HG03064 (cell line): ENCODE data around the gene ZNF282.
"Not testable (repeated sequence)": the region's sequence is repeated elsewhere in the genome, so short reads cannot be mapped to it uniquely, and the experiment has no call there.

Experiments used
- ATAC-seq: cut with Tn5 transposase; IDR thresholded peaks from one replicate; pipeline ENCODE4 v1.9.1; 2021; ENCODE audit warnings: low read depth; ENCODE audit not compliant: unreplicated experiment

The ZNF282 gene

DNA sequence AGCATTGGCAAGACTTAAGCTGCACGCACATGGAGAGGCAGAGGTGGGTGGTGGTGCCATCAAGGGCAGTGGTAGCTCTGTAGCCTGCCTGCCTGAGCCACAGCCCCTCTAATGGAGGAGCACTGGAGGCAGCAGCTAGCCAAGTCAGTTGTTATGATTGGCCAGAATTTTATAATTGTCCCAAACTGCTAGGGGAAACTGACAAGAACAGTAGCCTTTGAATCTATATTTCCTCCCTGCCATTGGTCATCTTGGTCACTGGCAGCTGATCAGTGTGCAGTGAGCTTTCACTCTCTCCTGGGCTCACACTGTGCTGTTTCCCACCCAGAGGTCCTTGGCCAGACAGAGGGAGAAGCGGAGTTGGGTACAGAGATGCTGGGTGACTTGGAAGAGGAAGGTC is 57.0 kb downstream of the ZNF282 start:
- no peak for ATAC-seq

DNA sequence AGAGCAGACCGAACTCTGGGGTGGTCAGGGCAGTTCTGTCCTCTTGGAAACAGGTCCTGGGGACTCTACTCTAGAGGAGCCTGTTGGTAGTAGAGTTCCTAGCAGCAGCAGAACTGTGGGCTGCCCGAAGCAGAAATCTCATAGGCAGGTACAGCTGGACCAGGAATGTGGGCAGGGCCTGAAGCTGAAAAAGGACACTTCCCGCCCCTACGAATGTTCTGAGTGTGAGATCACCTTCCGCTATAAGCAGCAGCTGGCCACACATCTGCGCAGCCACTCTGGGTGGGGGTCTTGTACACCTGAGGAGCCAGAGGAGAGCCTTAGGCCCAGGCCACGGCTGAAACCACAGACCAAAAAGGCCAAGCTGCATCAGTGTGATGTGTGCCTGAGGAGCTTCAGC is 58.3 kb downstream of the ZNF282 start:
- ATAC-seq = no peak

DNA sequence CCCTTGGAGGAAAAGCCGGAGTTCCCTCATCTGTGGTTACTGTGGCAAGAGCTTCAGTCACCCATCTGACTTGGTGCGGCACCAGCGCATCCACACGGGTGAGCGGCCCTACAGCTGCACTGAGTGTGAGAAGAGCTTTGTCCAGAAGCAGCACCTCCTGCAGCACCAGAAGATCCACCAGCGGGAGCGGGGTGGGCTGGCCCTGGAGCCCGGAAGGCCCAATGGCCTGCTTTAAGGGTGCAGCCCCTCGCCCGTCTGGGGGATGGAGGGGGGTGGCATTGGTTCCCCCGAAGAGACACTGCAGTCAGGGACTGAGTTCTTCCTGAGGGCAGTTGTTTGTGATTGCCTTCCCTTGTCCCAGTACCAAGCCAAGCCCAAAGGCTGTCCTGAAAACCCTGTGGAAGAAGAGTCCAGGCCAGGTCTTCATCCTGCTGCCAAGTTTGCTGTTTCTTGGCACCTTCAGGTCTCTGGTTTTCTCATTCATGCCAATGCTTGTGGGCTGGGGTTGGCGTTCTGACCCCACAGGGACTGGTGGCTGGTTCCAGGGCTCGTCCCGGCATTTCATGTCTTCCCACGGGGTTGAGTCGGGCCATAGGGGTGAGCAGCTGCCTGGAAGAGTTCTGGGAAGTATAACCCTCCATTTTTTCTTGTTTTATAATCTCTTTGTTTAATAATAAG is 59.0 kb downstream of the ZNF282 start:
- ATAC-seq = no peak

DNA sequence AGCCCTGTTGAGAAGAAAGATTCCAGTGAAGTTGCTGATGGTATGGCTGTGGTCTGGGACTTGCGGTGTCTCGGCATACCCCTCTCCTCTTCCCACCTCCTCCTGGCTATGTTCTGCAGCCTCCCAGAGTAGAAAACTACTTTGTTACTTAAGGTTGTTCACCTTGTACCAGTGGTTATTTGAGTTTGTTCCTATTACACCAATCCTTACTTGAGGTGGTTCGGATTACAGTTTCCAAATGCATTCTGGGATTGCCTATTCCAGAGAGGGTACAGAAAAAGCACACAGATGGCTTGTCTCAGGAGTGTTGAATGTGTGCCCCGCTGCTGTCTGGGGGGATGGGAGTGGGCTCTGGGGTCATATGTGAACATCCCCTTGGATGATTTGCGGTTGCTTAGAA is 59.8 kb downstream of the ZNF282 start:
- no peak for ATAC-seq

DNA sequence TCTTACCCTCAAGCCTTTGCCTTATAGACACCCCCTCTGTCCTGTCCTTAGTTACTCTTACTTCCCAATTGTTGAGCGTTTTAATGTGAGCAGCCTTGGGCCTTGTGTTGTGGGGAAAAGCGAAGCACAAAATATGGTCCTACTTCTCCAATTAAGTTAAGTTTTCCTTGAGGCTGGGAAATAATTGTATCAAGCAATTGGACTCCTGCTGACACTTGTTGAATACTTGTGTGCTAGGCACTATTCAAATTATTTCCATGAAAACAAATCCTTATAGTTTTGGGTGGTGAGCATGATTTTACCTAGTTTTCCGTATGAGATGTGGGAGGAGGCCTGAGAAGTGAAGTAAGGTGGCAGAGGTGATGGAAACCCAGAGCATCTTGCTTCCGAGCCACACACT is 61.2 kb downstream of the ZNF282 start:
- no peak for ATAC-seq

DNA sequence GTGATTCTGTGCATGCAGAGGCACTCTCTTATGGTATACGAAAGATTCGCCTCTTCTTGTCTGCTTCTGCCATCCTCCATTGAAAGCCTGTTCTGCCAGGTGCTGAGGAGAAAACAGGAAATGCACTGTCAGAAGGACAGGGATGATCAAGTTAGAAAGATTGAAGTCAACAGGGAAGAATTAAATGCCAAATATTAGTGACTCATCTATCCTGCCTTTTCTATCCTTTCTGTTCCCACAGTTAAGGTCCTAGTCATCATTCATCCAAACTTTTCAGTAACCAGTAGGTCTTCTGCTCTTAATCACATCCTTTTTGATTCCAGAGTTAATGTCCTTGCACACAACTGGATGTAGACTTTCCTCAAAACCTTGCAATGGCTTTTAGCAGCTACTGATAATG is 61.8 kb downstream of the ZNF282 start:
- ATAC-seq = no peak

DNA sequence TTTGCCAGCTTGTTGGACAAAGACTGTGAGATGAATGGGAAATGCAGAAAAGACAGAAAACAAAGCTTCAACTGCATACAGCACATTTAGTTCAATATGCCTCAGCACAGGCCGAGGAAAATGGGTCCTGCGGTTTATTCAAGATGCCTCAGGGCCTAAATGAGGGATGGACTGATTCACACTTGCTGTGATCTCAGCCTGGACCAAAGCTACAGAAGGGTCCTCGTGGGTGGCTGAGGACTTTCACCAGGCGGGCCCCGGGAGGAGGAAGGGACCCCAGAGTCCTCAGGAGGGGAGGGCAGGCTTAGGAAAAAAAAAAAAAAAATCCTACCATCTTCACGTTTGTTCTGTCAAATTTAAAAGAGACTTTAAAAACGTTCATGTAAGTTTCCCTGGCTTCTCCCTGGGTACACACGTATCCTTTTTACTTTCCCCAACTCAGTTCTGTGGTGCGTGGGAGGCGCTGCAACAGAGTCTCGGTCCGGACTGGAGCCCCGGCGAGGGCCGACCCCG is 66.0 kb downstream of the ZNF282 start:
- no peak for ATAC-seq

DNA sequence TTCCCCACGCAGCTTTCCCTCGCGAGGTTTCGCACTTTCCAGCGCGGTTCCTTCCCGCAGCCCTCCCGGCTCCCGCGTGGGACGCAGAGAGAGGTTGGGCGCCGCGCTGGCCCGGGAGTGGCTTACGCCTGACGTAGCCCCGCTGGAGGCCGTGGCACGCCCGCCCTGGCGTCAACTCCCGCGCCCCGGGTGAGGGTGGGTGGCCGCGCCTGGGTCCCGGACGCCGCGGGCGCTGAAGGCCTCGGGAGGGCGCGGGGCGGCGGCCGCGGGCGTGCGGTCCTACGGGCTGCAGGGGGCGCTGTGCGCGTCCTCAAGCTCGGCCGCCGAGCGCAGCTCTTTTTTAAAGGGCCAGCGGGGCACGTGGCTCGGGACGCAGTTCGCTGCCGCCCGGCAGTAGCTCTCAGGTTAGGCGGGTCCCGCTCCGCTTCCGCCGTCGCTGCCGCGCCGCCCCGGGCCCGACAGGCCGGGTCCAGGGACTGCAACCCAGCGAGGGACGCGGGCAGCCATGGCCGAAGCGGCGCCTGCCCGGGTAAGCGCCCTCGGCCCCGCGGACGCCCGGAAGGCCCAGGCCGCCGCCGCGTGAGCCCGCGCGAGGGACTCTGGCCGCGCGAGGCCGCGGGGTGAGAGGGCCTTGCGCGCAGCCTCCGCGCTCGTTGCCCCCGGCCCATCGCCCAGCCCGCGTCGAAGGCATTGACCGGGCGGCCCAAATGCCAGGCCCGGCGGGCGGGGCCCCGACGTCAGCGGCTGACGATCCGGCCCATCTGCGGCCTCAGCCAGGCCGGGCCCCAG is 66.7 kb downstream of the ZNF282 start, which contains the start of gene ZNF783:
Gene ZNF783, plus strand, starts transcription at position 368 of the 789 bp plus-strand sequence. Its CDS starts 138 bp downstream, at position 506.
- ATAC-seq = peak; percentile 89

DNA sequence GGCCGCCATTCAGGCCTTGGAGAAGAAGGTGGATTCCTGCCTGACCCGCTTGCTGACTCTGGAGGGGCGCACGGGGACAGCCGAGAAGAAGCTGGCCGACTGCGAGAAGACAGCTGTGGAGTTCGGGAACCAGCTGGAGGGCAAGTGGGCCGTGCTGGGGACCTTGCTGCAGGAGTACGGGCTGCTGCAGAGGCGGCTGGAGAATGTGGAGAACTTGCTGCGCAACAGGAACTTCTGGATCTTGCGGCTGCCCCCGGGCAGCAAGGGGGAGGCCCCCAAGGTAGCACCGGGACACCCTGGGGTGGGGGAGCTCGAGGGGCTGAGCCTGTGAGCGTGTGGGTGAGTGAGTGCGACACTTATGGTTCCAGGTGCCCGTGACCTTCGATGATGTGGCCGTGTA is 71.1 kb downstream of the ZNF282 start:
- no peak for ATAC-seq

DNA sequence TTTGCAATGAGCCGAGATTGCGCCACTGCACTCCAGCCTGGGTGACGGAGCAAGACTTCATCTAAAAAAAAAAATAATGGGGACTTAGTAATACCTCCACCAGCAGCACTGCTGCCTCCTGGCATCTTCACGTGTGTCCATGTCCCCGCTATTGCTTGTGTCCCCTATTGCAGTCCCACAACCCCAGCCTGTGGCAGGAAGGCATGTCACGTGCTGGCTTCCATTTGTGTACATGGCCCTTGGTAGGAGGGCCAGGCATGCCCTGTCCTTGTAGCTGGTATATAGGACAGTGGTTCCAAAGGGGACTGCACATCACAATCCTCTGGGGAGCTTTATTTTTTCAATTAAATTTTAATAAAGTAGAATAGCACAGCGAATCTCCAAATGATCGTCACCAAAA is 72.4 kb downstream of the ZNF282 start:
- ATAC-seq = no peak

DNA sequence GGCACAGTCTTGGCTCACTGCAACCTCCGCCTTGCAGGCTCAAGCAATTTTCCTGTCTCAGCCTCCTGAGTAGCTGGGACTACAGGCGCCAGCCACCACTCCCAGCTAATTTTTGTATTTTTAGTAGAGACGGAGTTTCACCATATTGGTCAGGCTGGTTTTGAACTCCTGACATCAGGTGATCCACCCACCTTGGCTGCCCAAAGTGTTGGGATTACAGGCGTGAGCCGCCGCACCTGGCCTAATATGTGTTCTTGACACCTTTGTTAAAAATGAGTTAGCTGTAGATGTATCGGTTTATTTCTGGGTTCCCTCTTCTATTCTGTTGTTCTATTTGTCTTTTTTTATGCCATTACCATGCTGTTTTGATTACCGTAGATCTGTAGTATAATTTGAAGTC is 79.1 kb downstream of the ZNF282 start:
- not testable (repeated sequence) for ATAC-seq
